Nephron progenitor cell (in vitro differentiated cells): ENCODE measurements around the gene SLC13A5.

Experiments used
- DNase-seq: peaks from one replicate; pipeline ENCODE4 v3.0.0; 2021
- H3K27ac Mint-ChIP-seq: 2 replicates; pipeline ENCODE4 v1.8.0; 2021; ENCODE audit warnings: mild to moderate bottlenecking, moderate library complexity, mixed read lengths
- H3K27me3 Mint-ChIP-seq: 2 replicates; pipeline ENCODE4 v1.8.0; 2021; ENCODE audit warnings: mild to moderate bottlenecking, low read depth, mixed read lengths; ENCODE audit not compliant: poor library complexity
- H3K36me3 Mint-ChIP-seq: 2 replicates; pipeline ENCODE4 v1.8.0; 2021; ENCODE audit warnings: low read depth, mixed read lengths
- H3K4me1 Mint-ChIP-seq: 2 replicates; pipeline ENCODE4 v1.8.0; 2021; ENCODE audit warnings: mixed read lengths
- H3K4me3 Mint-ChIP-seq: 2 replicates; pipeline ENCODE4 v1.8.0; 2021; ENCODE audit warnings: mild to moderate bottlenecking, moderate library complexity, mixed read lengths
- H3K9me3 Mint-ChIP-seq: 2 replicates; pipeline ENCODE4 v1.8.0; 2021; ENCODE audit warnings: mild to moderate bottlenecking, moderate library complexity, mixed read lengths
- CTCF ChIP-seq: fragments of 200-600 bp; sonication (generic); IDR thresholded peaks from 2 replicates; pipeline ENCODE4 v1.5.0; 2021; ENCODE audit warnings: antibody characterized with exemption

Gene SLC13A5

DNA sequence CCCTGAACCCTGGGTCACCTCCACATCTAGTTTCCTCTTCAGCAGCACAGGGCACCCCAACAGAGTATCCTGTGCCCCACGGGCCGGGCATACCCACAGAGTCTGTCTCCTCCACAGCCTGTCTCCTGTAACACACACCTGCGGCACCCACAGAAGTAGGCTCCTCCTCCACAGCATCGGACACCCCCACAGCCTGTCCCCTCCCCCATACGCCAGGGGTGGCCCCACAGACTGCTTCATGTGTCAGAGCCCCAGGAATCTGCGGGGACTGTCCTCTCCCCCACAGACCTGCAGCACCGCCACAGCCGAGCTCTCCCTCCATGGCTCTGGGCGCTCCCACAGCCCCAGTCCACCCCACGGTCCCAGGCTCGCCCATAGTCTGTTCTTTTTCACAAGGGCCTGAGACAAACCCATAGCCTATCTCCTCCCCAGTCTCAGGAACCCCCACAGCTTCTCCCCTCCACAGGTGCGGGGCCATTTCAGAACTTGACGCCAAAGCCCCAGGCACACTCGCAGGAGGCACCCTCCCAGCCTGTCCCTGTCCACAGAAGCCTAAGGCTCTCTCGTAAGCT, 74.1 kb downstream of the SLC13A5 start:
- no peak for DNase-seq
- Mint-ChIP-seq H3K27ac (no peak overlapping the region), H3K36me3 (peaks cover 21% of the 10 kb centered on the region), H3K4me3 (peak overlapping the region; percentile 92), H3K9me3 (no peaks in the 10 kb centered on the region), H3K27me3 (no peaks in the 10 kb centered on the region), H3K4me1 (peaks cover 50% of the 10 kb centered on the region)
- no peak for TF ChIP-seq CTCF

DNA sequence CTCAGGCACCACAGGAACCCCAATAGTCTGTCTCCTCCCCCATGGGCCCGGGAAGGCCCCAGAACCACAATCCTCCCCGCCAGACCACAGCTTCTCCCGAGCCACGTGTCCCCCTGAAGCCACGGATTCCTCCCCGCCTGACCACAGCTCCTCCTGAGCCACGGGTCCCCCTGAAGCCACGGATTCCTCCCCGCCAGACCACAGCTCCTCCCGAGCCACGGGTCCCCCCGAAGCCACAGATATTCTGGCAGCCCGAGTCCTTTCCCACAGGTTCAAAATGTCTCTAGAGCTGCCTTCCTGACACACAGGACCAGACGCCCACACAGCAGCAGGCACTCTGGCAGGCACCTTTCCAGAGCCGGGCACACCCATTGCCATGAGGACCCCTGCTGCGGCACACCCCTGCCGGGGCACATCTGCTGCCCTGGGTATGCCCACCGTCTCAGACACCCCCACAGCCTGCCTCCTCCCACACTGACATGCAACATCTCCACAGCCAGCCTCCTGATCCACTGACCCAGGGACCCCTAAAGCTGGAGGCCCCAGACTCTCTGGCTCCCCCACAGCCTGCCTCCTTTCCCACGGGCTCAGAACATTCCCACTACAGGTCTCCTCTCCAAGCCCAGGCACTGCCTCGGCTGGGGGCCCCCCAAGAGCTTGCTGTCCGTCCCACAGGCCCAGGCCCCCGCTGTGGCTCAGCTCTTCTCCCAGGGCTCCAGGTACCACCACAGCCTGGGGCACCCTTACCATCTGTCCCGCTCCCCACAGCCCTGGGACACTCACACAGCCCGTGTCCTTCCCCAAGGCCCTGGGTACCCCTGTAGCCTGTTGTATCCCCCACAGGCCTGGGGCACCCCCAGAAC, 74.9 kb downstream of the SLC13A5 start:
- Mint-ChIP-seq H3K4me3 (peak overlapping the region; percentile 92), H3K27ac (peak overlapping the region; percentile 64), H3K27me3 (no peaks in the 10 kb centered on the region), H3K4me1 (peaks cover 50% of the 10 kb centered on the region), H3K9me3 (no peaks in the 10 kb centered on the region), H3K36me3 (peaks cover 26% of the 10 kb centered on the region)
- no peak for TF ChIP-seq CTCF
- DNase-seq, result no peak

DNA sequence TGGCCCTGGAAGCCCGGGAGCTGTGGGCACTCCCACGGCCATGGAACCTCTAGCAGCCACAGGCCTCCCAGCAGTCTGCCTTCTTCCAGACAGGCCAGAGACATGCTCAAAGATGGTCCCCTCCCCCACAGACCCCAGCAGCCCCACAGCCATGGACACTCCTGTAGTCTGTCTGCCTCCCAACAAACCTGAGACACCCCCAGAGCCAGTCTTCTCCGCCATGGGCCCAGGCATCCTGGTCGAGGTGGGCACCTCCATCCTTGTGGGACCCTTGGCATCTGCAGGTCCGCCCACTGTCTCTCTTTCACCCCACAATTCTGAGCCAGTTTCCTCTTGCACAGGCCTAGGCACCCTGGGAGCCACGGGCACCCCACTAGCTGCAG, 75.7 kb downstream of the SLC13A5 start:
- Mint-ChIP-seq H3K9me3 (no peaks in the 10 kb centered on the region), H3K27ac (no peak overlapping the region), H3K4me3 (peak overlapping the region; percentile 44), H3K36me3 (peaks cover 35% of the 10 kb centered on the region), H3K27me3 (no peaks in the 10 kb centered on the region), H3K4me1 (peaks cover 46% of the 10 kb centered on the region)
- no peak for DNase-seq
- TF ChIP-seq CTCF, result no peak

DNA sequence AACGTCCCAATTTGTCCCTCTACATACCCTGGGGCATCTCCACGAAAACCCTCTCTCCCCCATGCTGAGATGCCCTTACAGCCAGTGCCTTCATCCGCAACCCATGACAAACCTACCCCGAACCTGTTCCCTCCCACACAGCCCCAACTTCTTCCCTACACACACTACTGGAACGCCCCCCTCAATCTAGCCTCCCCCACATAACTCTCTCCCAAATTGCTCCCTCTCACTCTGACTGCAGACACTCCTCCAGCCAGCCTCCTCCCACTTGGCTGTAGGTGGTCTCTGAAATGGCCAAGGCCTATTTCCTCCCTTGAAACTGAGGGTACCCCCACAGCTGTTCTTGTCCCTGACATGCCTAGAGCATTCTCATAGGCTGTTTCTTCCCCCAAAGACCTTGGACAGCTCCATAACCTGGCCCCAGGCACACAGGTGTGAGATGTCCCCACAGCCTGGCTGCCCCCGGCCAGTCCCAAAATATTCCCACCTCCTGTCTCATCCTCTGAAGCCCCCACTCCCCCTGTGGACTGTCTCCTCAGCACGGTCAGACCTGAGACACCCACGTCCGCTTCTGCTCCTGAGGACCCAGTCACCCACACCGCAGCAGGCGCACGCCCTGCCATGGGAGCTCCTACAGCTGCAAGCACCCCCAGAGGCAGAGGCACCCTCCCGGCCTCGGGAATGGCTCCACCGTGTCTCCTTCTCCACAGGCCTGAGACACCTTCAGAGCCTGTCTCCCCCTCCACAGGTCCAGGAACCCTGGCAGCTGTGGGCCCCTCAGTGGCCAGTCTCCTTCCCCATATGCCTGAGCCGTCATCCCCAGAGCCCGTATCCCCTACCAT, 76.3 kb downstream of the SLC13A5 start:
- H3K36me3 Mint-ChIP-seq, result peaks cover 39% of the 10 kb centered on the region
- H3K27me3 Mint-ChIP-seq, result no peaks in the 10 kb centered on the region
- DNase-seq, result no peak
- TF ChIP-seq CTCF, result no peak
- peak overlapping the region; percentile 44 for H3K4me3 Mint-ChIP-seq
- H3K4me1 Mint-ChIP-seq, result peaks cover 40% of the 10 kb centered on the region
- H3K9me3 Mint-ChIP-seq, result no peaks in the 10 kb centered on the region
- no peak overlapping the region for H3K27ac Mint-ChIP-seq

- no peaks in the 10 kb centered on the region for H3K9me3 Mint-ChIP-seq
- H3K4me3 Mint-ChIP-seq, result no peak overlapping the region
- H3K4me1 Mint-ChIP-seq, result peaks cover 33% of the 10 kb centered on the region
- H3K27ac Mint-ChIP-seq, result no peak overlapping the region
- H3K27me3 Mint-ChIP-seq, result no peaks in the 10 kb centered on the region
- DNase-seq, result no peak
- TF ChIP-seq CTCF, result no peak
- peaks cover 45% of the 10 kb centered on the region for H3K36me3 Mint-ChIP-seq
Measured at GRCh38 chr17:6636105-6636504, 77.1 kb downstream of the SLC13A5 start.
